ENCODE measurements around the gene SACS.
"Not testable (repeated sequence)": the region's sequence is repeated elsewhere in the genome, so short reads cannot be mapped to it uniquely, and the experiment has no call there.

The SACS gene

GRCh38 chr13:23455401-23456185, 22.1 kb upstream of the SACS start:
- no peak for DNase-seq (ENCODE audit: low read depth in 2 of 2)

GRCh38 chr13:23453132-23453531, 19.6 kb upstream of the SACS start:
- DNase-seq (ENCODE audit: low read depth in 2 of 2), result no peak

- no peak for DNase-seq (ENCODE audit: low read depth in 2 of 2)
These were observed 17.0 kb upstream of the SACS start for GRCh38 chr13:23450340-23451046.

DNA sequence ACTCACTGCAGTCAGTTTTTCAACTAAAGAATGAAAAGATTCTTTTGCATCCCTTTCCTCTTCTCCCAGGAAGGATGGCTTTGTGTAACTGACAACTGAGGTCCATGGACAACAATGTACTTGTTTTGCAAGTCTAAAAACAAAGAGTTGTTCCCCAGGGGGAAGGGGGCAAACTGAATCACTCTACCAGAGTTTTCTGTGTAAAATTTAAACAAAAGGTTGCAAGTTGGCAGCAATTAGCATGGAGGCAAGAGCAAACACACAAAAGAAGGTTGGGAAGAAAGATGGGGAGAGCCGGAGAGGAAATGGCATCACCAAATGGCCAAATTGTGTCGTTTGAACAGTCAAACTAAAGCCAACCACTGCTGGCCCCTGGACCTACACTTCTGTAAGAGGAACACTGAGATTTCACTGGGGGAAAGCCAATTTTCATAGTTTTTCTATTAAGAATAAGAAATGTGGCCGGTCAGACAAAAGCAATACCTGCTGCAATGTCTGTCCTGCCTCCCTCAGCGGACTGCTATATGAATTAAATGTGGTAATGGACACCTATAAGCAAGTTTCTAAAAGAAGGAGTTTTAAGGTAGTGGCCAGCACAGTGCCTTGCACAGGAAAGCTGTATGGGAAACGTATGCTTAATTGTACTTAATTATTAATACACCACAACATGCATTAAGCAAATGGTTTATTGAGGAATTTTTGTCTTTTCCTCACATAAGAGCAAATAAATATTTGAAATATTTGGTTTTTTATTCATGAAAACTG, 16.1 kb upstream of the SACS start:
- no peak for DNase-seq (ENCODE audit: low read depth in 2 of 2)

DNA sequence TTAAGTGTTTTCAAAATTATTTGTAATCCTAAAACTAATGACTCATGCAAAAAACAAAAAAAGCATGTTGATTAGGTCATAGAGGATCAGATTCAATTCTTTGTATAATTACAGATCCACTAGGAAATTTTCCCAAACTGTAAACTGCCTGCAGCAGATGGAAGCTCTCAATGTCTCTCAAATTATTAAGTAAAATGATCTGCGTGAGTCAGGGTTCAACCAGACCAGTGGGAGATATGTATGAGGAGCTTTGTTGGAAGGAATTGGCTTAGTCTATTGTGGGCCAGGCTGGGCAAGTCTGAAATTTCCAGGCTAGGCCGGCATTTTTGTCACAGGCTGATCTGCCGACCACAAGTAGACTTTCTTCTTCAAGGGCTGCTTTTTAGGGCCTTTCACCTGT, 14.4 kb upstream of the SACS start:
- no peak for DNase-seq (ENCODE audit: low read depth in 2 of 2)

DNA sequence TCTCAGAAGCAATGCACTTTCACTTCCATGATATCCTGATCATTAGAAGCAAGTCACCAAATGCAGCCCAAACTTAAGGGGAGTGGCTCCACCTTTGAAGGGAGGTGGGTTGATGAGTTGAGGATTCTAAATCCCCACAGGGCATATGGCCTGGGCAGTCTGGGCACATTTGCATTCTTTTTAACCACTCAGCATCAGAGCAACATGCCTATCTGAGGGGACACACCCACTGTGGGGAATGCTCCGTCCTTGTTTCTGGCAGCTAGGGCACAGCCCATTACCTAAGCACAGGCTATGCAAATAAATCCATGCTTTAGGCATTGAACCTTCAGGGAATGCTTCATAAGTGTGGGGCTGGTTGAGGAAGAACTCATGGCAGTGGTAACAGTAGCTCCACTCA, 12.3 kb upstream of the SACS start:
- no peak for DNase-seq (ENCODE audit: low read depth in 2 of 2)

GRCh38 chr13:23443878-23444277, 10.4 kb upstream of the SACS start:
- DNase-seq (ENCODE audit: low read depth in 2 of 2), result no peak

DNA sequence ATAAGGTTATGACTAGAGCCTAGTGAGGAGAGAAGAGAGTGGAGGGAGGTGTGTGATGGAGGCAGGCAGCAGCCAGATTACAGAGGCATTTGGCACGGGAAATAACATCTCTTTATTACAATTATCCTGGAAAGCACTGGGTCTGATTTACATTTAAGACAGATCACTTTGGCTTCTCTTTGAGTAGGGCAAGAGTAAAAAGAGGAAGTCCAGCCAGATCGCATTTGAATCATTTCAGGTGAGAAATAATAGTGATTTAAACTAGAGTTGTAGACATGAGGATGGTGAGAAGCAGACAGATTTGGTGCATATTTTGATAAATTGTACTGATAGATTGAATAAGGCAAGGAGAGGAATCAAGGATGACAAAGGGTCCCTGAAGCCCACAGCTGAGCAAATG, 9.6 kb upstream of the SACS start:
- DNase-seq (ENCODE audit: low read depth in 2 of 2), result no peak

DNA sequence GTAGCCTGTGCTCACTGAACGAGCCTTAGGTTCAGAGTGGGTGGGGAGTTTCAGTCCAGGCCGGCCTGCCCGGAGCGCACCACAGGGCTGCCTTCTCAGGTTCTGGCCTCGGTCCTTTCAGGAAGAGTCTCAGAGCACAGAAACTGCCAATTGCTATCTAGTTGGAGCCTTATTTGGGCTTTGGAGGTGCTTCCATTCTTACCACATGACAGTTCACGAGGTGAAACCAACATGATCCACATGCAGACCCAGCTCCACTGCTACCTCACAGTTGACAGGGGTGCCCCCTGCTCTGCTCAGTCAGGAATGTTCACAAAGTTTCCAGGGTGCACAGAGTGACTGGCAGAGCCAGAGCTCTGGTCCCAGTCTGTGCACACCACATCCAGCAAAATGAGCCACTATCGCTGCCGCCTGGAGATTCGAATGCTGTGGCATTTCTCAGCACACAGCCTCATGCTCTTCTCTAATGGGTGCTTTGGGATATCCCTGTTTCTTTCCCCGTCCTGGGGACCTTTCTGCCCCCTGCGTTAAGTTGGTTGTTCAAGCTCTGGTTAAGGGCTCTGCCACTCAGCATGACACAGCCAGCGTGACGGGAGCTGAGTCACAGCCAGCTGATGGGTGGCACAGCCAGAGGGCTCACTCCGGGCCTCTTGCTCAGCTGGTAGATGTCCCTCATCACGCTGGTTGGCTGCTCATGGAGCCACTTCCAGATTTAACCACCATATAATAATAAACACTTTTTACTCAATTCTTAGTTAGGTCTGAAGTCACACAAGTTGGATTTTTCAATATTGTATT, 7.5 kb upstream of the SACS start:
- no peak for DNase-seq (ENCODE audit: low read depth in 2 of 2)

DNA sequence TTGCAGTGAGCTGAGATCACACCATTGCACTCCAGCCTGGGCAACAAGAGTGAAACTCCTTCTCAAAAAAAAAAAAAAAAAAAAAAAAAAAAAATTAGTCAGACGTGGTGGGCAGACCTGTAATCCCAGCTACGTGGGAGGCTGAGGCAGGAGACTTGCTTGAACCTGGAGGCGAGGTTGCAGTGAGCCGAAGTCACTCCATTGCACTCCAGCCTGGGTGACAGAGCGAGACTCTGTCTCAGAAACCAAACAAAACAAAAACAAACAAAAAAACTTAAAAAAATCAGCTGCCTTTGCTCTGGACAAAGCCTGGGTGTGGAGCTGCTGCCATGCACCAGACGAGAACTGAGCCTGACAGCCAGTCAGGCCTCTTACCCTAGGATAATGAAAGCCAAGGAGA, 6.8 kb upstream of the SACS start:
- DNase-seq (ENCODE audit: low read depth in 2 of 2), result not testable (repeated sequence)

DNA sequence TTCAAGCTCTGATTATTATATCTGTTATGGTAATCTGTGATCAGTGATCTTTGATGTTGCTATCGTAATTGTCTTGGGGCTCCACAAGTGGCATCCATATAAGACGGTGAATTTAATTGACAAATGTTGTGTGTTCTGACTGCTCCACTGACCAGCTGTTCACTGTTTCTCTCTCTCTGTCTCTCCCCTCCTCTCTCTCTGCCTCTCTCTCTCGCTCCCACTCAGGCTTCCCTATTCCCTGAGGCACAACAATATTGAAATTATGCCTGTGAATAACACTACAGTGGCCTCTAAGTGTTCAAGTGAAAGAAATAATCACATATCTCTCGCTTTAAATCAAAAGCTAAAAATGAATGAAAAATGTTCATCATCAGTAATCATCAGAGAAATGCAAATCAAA, 4.4 kb upstream of the SACS start:
- DNase-seq (ENCODE audit: low read depth in 2 of 2), result no peak

GRCh38 chr13:23436680-23437079, 3.2 kb upstream of the SACS start:
- no peak for DNase-seq (ENCODE audit: low read depth in 2 of 2)

- no peak for DNase-seq (ENCODE audit: low read depth in 2 of 2)
These were observed 989 bp upstream of the SACS start for GRCh38 chr13:23434491-23434890.

DNA sequence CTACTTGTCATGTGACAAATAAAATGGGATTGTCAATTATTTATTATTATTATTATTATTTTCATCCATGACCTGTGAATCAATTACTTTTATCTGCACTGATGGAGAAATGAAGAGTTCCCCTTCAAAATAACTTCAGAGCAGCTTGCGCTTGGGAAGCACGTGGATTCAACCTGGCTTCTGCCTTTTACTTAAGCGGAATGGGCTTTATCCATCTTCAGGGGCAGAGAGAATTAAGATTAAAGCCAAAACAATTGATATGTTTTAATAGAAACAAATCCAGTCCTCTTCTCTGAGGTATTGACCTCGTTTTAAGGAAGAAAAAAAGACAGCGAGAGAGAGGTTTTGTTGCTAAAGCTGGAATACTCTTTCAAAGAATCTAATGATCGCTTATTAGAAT, 876 bp downstream of the SACS start:
- no peak for DNase-seq (ENCODE audit: low read depth in 2 of 2)

- DNase-seq (ENCODE audit: low read depth in 2 of 2), result no peak
These were observed 2.8 kb downstream of the SACS start for GRCh38 chr13:23430664-23431063.

DNA sequence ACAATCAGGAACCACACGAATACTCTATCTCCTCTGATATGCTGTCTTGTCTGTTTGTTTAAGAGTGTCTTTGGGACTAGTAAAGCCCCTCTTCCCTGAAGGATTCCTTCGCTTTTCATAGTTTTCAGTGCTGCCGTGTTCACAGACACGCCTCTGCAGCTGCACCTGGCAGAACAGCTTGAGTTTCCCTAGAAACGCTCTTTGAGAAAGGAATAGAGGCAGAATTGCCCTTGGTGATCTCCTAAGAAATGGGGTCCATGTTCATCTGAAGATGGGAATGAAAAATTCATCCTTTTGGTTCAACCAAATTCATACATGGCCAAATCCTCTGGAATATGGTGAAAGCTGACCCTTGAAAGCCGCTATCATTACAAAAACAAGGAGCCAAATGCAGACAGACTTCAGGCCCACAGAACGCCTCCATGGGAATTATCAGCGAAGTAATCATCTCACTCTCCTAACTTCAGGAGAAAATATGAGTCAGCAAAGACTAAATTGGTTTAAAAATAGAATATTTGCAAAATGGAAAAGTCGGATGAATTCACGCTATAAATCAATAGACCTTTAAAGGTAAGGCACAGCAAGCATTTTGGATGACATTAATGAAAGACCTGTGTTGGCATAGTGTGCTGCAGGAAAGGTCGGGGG, 5.5 kb downstream of the SACS start:
- DNase-seq (ENCODE audit: low read depth in 2 of 2), result peak in 1 of 2 experiments; percentile 15

DNA sequence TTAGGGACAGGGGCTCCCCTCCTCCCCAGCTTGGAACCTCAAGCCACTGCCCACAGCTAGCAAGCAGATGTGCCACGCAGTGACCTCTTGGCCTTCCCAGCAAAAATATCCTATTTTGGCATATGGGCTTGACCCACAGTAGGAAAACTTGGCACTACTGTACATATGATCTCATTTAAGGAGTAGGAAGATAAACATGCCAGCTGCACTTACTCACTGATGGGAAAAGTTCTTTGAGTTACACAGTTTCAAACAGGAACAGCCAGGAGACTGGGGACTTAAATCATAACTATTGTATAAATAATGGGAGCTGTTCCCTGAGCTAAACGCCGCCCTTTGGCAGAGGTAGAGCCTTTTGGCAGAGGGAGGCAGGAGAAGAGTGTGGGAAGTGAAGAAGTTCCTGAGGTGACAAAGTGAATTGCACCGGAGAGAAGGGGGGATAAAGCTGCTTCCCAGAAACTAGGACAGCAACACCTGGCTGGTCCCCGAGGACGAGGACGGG, 6.1 kb downstream of the SACS start:
- DNase-seq (ENCODE audit: low read depth in 2 of 2), result peak; percentile 75 to 76

GRCh38 chr13:23421596-23421995, 11.9 kb downstream of the SACS start:
- DNase-seq (ENCODE audit: low read depth in 2 of 2), result no peak

- no peak for DNase-seq (ENCODE audit: low read depth in 2 of 2)
These were observed 14.5 kb downstream of the SACS start for GRCh38 chr13:23418776-23419683.

- no peak for DNase-seq (ENCODE audit: low read depth in 2 of 2)
These were observed 18.8 kb downstream of the SACS start for GRCh38 chr13:23414682-23415081.

Measured in fibroblast of skin of left quadriceps (primary cell).